Measurements from ENCODE around the gene DVL2.

The DVL2 gene

DNA sequence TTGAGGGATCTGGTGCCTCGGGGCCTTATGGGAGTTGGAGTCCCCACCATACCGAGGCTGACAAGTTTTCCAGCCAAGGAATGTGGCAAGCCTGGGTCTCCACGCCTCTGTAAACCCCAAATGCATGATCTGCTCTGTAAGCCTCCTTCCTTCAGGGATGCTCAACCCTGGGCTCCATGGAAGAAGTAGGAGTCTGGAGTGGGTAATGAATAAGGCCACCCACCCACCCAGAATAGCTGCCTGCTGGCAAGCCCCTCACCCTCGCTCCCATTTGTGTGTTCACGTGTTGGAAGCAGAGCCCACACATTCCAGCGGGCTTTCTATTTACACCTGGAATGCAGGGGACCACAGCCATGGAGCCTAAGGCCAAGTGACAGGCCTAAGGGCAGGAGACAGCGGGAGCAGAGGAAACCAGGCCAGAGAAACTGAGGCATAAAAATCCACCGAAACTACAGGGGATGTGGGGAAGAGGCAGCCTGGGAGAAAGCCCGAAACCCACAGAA lies 19.1 kb downstream of the DVL2 start (continued):
- TF ChIP-seq ZFP37 (tag by site-specific recombination; IDR thresholded peaks at IDR 0.05) (no peak), ZNF776 (tag by site-specific recombination; IDR thresholded peaks at IDR 0.05; ENCODE audit: borderline replicate concordance) (no peak), ZNF292 (tag by site-specific recombination; IDR thresholded peaks at IDR 0.05; ENCODE audit: borderline replicate concordance, low read depth) (no peak), KLF1 (tag by site-specific recombination; IDR thresholded peaks at IDR 0.05) (no peak), EGR2 (tag by site-specific recombination; IDR thresholded peaks at IDR 0.05; ENCODE audit: low read depth) (peak; percentile 31; the same call in 1 of the 2 replicates), KLF8 (tag by site-specific recombination; IDR thresholded peaks at IDR 0.05) (no peak), ZBTB17 (tag by site-specific recombination; IDR thresholded peaks at IDR 0.05) (peak; percentile 70; the same call in 1 of the 2 replicates), ZNF510 (tag by site-specific recombination; IDR thresholded peaks at IDR 0.05; ENCODE audit: insufficient replicate concordance) (no peak), IKZF3 (tag by site-specific recombination; IDR thresholded peaks at IDR 0.05) (peak; percentile 7; the same call in 1 of the 2 replicates), ZNF10 (tag by site-specific recombination; IDR thresholded peaks at IDR 0.05) (no peak), ZBTB48 (tag by site-specific recombination; IDR thresholded peaks at IDR 0.05) (no peak), ZNF600 (tag by site-specific recombination; IDR thresholded peaks at IDR 0.05) (peak; percentile 44; the same call in 1 of the 2 replicates)
- TF ChIP-seq, protein P1, sequence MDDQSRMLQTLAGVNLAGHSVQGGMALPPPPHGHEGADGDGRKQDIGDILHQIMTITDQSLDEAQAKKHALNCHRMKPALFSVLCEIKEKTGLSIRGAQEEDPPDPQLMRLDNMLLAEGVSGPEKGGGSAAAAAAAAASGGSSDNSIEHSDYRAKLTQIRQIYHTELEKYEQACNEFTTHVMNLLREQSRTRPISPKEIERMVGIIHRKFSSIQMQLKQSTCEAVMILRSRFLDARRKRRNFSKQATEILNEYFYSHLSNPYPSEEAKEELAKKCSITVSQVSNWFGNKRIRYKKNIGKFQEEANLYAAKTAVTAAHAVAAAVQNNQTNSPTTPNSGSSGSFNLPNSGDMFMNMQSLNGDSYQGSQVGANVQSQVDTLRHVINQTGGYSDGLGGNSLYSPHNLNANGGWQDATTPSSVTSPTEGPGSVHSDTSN (CRISPR knock-in tag; IDR thresholded peaks at IDR 0.05) = 0 out of 2 replicates have a peak, but pooled peaks have one; percentile 23

DNA sequence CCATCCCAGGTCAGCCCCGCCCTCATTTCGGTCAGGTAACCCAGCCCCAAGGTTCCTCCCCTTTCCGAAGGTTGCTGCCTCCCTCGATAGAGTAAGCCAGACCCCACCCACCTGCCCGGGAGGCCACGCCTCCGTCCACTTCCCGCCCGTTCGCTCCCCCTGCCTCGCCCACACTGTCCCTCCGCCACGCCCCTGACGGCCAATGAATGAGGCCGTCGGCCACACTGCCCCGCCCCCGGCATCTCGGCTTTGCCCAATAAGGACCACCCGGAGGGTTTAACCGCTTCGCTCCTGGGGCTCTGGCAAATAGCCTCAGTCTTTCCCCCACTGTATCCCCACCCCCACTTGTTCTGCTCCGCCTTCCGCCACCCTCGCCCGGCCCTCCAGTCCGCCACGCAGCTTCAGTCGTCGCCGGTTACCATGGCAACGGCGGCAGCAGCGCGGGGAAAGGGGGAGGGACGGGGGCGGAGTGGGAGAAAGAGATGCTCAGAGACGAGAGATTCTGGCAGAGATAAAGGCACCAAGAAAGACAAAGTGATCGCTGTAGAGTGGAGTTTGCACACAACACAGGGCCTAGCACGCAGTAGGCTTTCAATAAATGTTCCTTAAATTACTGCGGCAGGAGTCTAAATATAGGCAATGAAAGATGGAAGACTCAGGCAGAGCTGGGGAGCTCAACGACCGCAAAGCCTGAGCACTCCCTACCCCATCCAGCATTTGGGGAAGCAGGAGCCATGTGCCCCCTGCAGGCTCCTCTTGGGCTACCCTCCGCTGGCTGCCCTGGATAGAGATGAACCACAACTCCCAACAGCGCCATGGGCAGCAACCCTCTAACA lies 19.8 kb downstream of the DVL2 start:
- H3K27ac ChIP-seq (ENCODE audit: extremely low read depth, low read depth, low read length) = no peak overlapping the region
- peaks cover 11% of the 10 kb centered on the region for H3K4me1 ChIP-seq (ENCODE audit: control insufficient read depth, insufficient read depth, low read length)
- ChIA-PET CTCF (interaction anchor here (0.5 to 2.3 kb wide), 11 partner anchors 8 to 597 kb away, joined by 3 to 12 read pairs (median 5); no protein-coding TSS in a partner anchor), POLR2A (interaction anchor here (0.6 to 2.7 kb wide), 11 partner anchors 9 to 698 kb away, joined by 3 to 10 read pairs (median 4); partner anchors contain the start of genes DVL2, NAA38, PHF23 and SLC16A13)
- H3K4me3 ChIP-seq (ENCODE audit: low read depth, low read length) = peak overlapping the region; percentile 36
- no peaks in the 10 kb centered on the region for H3K36me3 ChIP-seq (ENCODE audit: control insufficient read depth in 2 of 2, insufficient read depth in 1 of 2, low read length in 2 of 2)
- H3K9me3 ChIP-seq (ENCODE audit: control insufficient read depth, insufficient read depth, low read depth, low read length) = no peaks in the 10 kb centered on the region
- TF ChIP-seq ZNF175 (tag by site-specific recombination; IDR thresholded peaks at IDR 0.05) = no peak
- TF ChIP-seq, protein P2, sequence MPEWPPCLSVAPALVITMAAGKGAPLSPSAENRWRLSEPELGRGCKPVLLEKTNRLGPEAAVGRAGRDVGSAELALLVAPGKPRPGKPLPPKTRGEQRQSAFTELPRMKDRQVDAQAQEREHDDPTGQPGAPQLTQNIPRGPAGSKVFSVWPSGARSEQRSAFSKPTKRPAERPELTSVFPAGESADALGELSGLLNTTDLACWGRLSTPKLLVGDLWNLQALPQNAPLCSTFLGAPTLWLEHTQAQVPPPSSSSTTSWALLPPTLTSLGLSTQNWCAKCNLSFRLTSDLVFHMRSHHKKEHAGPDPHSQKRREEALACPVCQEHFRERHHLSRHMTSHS (tag by site-specific recombination; IDR thresholded peaks at IDR 0.05) = no peak
- TF ChIP-seq ZNF514 (tag by site-specific recombination; IDR thresholded peaks at IDR 0.05) = no peak
- no peak for TF ChIP-seq ZNF747 (tag by site-specific recombination; IDR thresholded peaks at IDR 0.05)
- no peak for TF ChIP-seq ZXDB (tag by site-specific recombination; IDR thresholded peaks at IDR 0.05)
- no peak for TF ChIP-seq ZNF114 (tag by site-specific recombination; IDR thresholded peaks at IDR 0.05)
- TF ChIP-seq ZNF433 (tag by site-specific recombination; IDR thresholded peaks at IDR 0.05; ENCODE audit: low read depth) = no peak
- TF ChIP-seq, protein P3, sequence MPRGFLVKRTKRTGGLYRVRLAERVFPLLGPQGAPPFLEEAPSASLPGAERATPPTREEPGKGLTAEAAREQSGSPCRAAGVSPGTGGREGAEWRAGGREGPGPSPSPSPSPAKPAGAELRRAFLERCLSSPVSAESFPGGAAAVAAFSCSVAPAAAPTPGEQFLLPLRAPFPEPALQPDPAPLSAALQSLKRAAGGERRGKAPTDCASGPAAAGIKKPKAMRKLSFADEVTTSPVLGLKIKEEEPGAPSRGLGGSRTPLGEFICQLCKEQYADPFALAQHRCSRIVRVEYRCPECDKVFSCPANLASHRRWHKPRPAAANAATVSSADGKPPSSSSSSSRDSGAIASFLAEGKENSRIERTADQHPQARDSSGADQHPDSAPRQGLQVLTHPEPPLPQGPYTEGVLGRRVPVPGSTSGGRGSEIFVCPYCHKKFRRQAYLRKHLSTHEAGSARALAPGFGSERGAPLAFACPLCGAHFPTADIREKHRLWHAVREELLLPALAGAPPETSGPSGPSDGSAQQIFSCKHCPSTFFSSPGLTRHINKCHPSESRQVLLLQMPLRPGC (tag by site-specific recombination; IDR thresholded peaks at IDR 0.05) = peak; percentile 24; the same call in 1 of the 2 replicates
- TF ChIP-seq ZNF138 (tag by site-specific recombination; IDR thresholded peaks at IDR 0.05; ENCODE audit: borderline replicate concordance) = no peak
- TF ChIP-seq ZNF670 (tag by site-specific recombination; IDR thresholded peaks at IDR 0.05; ENCODE audit: low read depth) = no peak
- TF ChIP-seq, protein P4, sequence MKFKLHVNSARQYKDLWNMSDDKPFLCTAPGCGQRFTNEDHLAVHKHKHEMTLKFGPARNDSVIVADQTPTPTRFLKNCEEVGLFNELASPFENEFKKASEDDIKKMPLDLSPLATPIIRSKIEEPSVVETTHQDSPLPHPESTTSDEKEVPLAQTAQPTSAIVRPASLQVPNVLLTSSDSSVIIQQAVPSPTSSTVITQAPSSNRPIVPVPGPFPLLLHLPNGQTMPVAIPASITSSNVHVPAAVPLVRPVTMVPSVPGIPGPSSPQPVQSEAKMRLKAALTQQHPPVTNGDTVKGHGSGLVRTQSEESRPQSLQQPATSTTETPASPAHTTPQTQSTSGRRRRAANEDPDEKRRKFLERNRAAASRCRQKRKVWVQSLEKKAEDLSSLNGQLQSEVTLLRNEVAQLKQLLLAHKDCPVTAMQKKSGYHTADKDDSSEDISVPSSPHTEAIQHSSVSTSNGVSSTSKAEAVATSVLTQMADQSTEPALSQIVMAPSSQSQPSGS (tag by site-specific recombination; IDR thresholded peaks at IDR 0.05; ENCODE audit: low read depth) = no peak
- no peak for TF ChIP-seq ZNF37A (tag by site-specific recombination; IDR thresholded peaks at IDR 0.05)
- TF ChIP-seq, protein P5, sequence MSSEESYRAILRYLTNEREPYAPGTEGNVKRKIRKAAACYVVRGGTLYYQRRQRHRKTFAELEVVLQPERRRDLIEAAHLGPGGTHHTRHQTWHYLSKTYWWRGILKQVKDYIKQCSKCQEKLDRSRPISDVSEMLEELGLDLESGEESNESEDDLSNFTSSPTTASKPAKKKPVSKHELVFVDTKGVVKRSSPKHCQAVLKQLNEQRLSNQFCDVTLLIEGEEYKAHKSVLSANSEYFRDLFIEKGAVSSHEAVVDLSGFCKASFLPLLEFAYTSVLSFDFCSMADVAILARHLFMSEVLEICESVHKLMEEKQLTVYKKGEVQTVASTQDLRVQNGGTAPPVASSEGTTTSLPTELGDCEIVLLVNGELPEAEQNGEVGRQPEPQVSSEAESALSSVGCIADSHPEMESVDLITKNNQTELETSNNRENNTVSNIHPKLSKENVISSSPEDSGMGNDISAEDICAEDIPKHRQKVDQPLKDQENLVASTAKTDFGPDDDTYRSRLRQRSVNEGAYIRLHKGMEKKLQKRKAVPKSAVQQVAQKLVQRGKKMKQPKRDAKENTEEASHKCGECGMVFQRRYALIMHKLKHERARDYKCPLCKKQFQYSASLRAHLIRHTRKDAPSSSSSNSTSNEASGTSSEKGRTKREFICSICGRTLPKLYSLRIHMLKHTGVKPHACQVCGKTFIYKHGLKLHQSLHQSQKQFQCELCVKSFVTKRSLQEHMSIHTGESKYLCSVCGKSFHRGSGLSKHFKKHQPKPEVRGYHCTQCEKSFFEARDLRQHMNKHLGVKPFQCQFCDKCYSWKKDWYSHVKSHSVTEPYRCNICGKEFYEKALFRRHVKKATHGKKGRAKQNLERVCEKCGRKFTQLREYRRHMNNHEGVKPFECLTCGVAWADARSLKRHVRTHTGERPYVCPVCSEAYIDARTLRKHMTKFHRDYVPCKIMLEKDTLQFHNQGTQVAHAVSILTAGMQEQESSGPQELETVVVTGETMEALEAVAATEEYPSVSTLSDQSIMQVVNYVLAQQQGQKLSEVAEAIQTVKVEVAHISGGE (tag by site-specific recombination; conservative IDR thresholded peaks at IDR 0.05; ENCODE audit: low read depth) = no peak
- TF ChIP-seq ZNF292 (tag by site-specific recombination; IDR thresholded peaks at IDR 0.05; ENCODE audit: borderline replicate concordance, low read depth) = no peak

All from HEK293 (cell line).